ENCODE measurements around the gene TGFBR3.

The TGFBR3 gene

GRCh38 chr1:91712393-91712792 lies 173.6 kb downstream of the TGFBR3 start:
- ChIA-PET CTCF (no interaction called here), POLR2A (ENCODE audit: low non-redundant PET) (no interaction called here)
- no peak for TF ChIP-seq CTCF (conservative IDR thresholded peaks at IDR 0.05; ENCODE audit: low read depth)
- no peak overlapping the region for H3K27ac ChIP-seq
- DNase-seq (ENCODE audit: low spot score) = no peak

- ChIA-PET CTCF (no interaction called here), POLR2A (ENCODE audit: low non-redundant PET) (no interaction called here)
- no peak for TF ChIP-seq CTCF (conservative IDR thresholded peaks at IDR 0.05; ENCODE audit: low read depth)
- DNase-seq (ENCODE audit: low spot score) = no peak
- H3K27ac ChIP-seq = no peak overlapping the region
These were observed 174.3 kb downstream of the TGFBR3 start for GRCh38 chr1:91711504-91712247.

- no peak overlapping the region for H3K27ac ChIP-seq
- no peak for DNase-seq (ENCODE audit: low spot score)
- CTCF ChIA-PET = no interaction called here
- TF ChIP-seq CTCF (conservative IDR thresholded peaks at IDR 0.05; ENCODE audit: low read depth) = no peak
- POLR2A ChIA-PET (ENCODE audit: low non-redundant PET) = no interaction called here
These were observed 175.7 kb downstream of the TGFBR3 start for GRCh38 chr1:91710261-91710660.

- ChIA-PET CTCF (no interaction called here), POLR2A (ENCODE audit: low non-redundant PET) (no interaction called here)
- no peak for DNase-seq (ENCODE audit: low spot score)
- H3K27ac ChIP-seq = no peak overlapping the region
- no peak for TF ChIP-seq CTCF (conservative IDR thresholded peaks at IDR 0.05; ENCODE audit: low read depth)
These were observed 177.3 kb downstream of the TGFBR3 start for GRCh38 chr1:91708691-91709090.

- DNase-seq (ENCODE audit: low spot score) = no peak
- no peak for TF ChIP-seq CTCF (conservative IDR thresholded peaks at IDR 0.05; ENCODE audit: low read depth)
- POLR2A ChIA-PET (ENCODE audit: low non-redundant PET) = no interaction called here
- CTCF ChIA-PET = no interaction called here
- H3K27ac ChIP-seq = no peak overlapping the region
These were observed 178.1 kb downstream of the TGFBR3 start for GRCh38 chr1:91707890-91708218.

- POLR2A ChIA-PET (ENCODE audit: low non-redundant PET) = no interaction called here
- DNase-seq (ENCODE audit: low spot score) = no peak
- no peak overlapping the region for H3K27ac ChIP-seq
- no peak for TF ChIP-seq CTCF (conservative IDR thresholded peaks at IDR 0.05; ENCODE audit: low read depth)
- CTCF ChIA-PET = interaction anchor here (0.5 kb wide), 1 partner anchor 482 kb away, joined by 3 read pairs; no protein-coding TSS in a partner anchor
These were observed 178.6 kb downstream of the TGFBR3 start for GRCh38 chr1:91707114-91707889.

Measured in RWPE1 (cell line).